Activated CD4-positive, CD25-positive, alpha-beta regulatory T cell treated with anti-CD3 and anti-CD28 coated beads, Interleukin-2, amount 50 U/mL, for 16 hours (primary cell): ENCODE results near the gene MAD1L1.
"Not testable (repeated sequence)": the region's sequence is repeated elsewhere in the genome, so short reads cannot be mapped to it uniquely, and the experiment has no call there.

Source experiments
- DNase-seq: peaks from one replicate; pipeline ENCODE4 v3.0.0-alpha.2; 2020; ENCODE audit warnings: low read depth, low spot score

The MAD1L1 gene

GRCh38 chr7:1930381-1931065 is 302.2 kb downstream of the MAD1L1 start:
- no peak for DNase-seq

GRCh38 chr7:1929349-1929925 is 303.3 kb downstream of the MAD1L1 start:
- DNase-seq: not testable (repeated sequence)

- no peak for DNase-seq
Observed at GRCh38 chr7:1928645-1929348, 303.9 kb downstream of the MAD1L1 start.

- no peak for DNase-seq
Observed at GRCh38 chr7:1927937-1928644, 304.7 kb downstream of the MAD1L1 start.

GRCh38 chr7:1926908-1927306 is 305.8 kb downstream of the MAD1L1 start:
- no peak for DNase-seq

GRCh38 chr7:1925973-1926907 is 306.5 kb downstream of the MAD1L1 start:
- no peak for DNase-seq

GRCh38 chr7:1925349-1925748 is 307.4 kb downstream of the MAD1L1 start:
- DNase-seq: no peak

GRCh38 chr7:1924258-1924817 is 308.4 kb downstream of the MAD1L1 start:
- DNase-seq: no peak

GRCh38 chr7:1923409-1924257 is 309.1 kb downstream of the MAD1L1 start:
- no peak for DNase-seq

- no peak for DNase-seq
Observed at GRCh38 chr7:1922870-1923236, 309.9 kb downstream of the MAD1L1 start.

GRCh38 chr7:1922071-1922869 is 310.5 kb downstream of the MAD1L1 start:
- no peak for DNase-seq

- no peak for DNase-seq
Observed at GRCh38 chr7:1920881-1921280, 311.9 kb downstream of the MAD1L1 start.

- DNase-seq: no peak
Observed at GRCh38 chr7:1920266-1920681, 312.5 kb downstream of the MAD1L1 start.

GRCh38 chr7:1919539-1920265 is 313.0 kb downstream of the MAD1L1 start:
- DNase-seq: no peak

GRCh38 chr7:1918881-1919525 is 313.7 kb downstream of the MAD1L1 start:
- no peak for DNase-seq

GRCh38 chr7:1918063-1918645 is 314.6 kb downstream of the MAD1L1 start:
- no peak for DNase-seq

GRCh38 chr7:1917221-1918062 is 315.3 kb downstream of the MAD1L1 start:
- no peak for DNase-seq
